GM12878 (cell line): ENCODE results near the gene PYGM. TPM values are rescaled to one million over a fixed set of nuclear protein-coding genes. Genes with fewer than 3 reads are reported as not detected.
A peak's percentile ranks its signal among the peaks of the same experiment; 100 is the strongest.

Source experiments
- ATAC-seq: fragments of 200-7000 bp; cut with Tn5 transposase; 3 replicates; pipeline ENCODE4 v1.9.1; 2020; ENCODE audit warnings: mild to moderate bottlenecking, moderate library complexity
- BruUV-seq: library from RNA; stranded (reverse); fragments of 400-500 nt; replicated peaks from 2 replicates; lab custom pipeline; 2021; lab: Mats Ljungman, UMichigan
- CTCF ChIA-PET: fragments of 300-600 bp; sonication (Branson Sonifier 250); formaldehyde crosslinking; extraction: SDS; loops from one replicate; lab custom pipeline; 2021; ENCODE audit warnings: inconsistent platforms; lab: Yijun Ruan, JAX
- POLR2A ChIA-PET: fragments of 350-600 bp; formaldehyde crosslinking; extraction: SDS; loops from one replicate; lab custom pipeline; 2021; ENCODE audit warnings: inconsistent platforms; lab: Charles Lee
- RAD21 ChIA-PET: fragments of 300-600 bp; sonication (Branson Sonifier 250); formaldehyde crosslinking; loops from one replicate; lab custom pipeline; 2023; ENCODE audit warnings: antibody characterized with exemption; ENCODE audit not compliant: unreplicated experiment; lab: Charles Lee
- SMC1A ChIA-PET: fragments of 300-600 bp; sonication (Branson Sonifier 250); formaldehyde crosslinking; loops from one replicate; lab custom pipeline; 2023; ENCODE audit not compliant: unreplicated experiment, uncharacterized antibody; lab: Charles Lee
- DNase-seq: peaks from one replicate; pipeline ENCODE4 v3.0.0-alpha.2; 2011; ENCODE audit warnings: low read depth, low spot score
- FAIRE-seq: peaks from 3 replicates; lab custom pipeline; 2011; peaks lifted over from hg19 to GRCh38; lab: Jason Lieb, UNC
- H2AFZ ChIP-seq: 2 replicates; pipeline ENCODE4 v1.6.0; 2011; ENCODE audit warnings: low read depth, low read length, control low read depth; ENCODE audit not compliant: control insufficient read depth
- H3K27ac ChIP-seq: 2 replicates; pipeline ENCODE4 v1.5.1; 2011; ENCODE audit warnings: control low read depth; ENCODE audit not compliant: control insufficient read depth, insufficient read depth
- H3K27me3 ChIP-seq, 2 experiments: replicated peaks in 1 of 2; 2 replicates each; pipeline versions ENCODE4 v1.6.0 to v1.6.1; 2011; ENCODE audit warnings: low read length in 1 of 2; ENCODE audit not compliant: control insufficient read depth in 2 of 2, insufficient read depth in 2 of 2
- H3K36me3 ChIP-seq, 2 experiments: 2 replicates each; pipeline ENCODE4 v1.5.1; 2011; ENCODE audit warnings: low read length in 1 of 2; ENCODE audit not compliant: control insufficient read depth in 2 of 2, insufficient read depth in 2 of 2
- H3K4me1 ChIP-seq: 2 replicates; pipeline ENCODE4 v1.6.1; 2011; ENCODE audit warnings: mild to moderate bottlenecking, low read length, moderate library complexity, mixed read lengths; ENCODE audit not compliant: control insufficient read depth, insufficient read depth
- H3K4me2 ChIP-seq: 2 replicates; pipeline ENCODE4 v1.6.0; 2011; ENCODE audit warnings: control low read depth; ENCODE audit not compliant: control insufficient read depth, insufficient read depth
- H3K4me3 ChIP-seq: fragments of 200-600 bp; sonication (generic); 2 replicates; pipeline ENCODE4 v1.5.1; 2016
- H3K79me2 ChIP-seq: 2 replicates; pipeline ENCODE4 v1.6.0; 2011; ENCODE audit warnings: low read length; ENCODE audit not compliant: control insufficient read depth, insufficient read depth
- H3K9ac ChIP-seq: 2 replicates; pipeline ENCODE4 v1.8.0; 2011; ENCODE audit warnings: low read length, control low read depth, mixed read lengths; ENCODE audit not compliant: control insufficient read depth, insufficient read depth
- H3K9me3 ChIP-seq: replicated peaks from 3 replicates; pipeline ENCODE4 v1.5.1; 2011; ENCODE audit warnings: mild to moderate bottlenecking, low read length; ENCODE audit not compliant: control insufficient read depth, insufficient read depth
- H4K20me1 ChIP-seq: 2 replicates; pipeline ENCODE4 v1.6.0; 2011; ENCODE audit not compliant: control insufficient read depth, insufficient read depth
- BHLHE40 ChIP-seq, 2 experiments: fragments of 450-650 bp in 1 of 2; IDR thresholded peaks; 2 replicates each; pipeline ENCODE4 v1.6.1; 2011 to 2017; ENCODE audit warnings: low read depth in 2 of 2, borderline replicate concordance in 1 of 2, improper control_type of control experiment in 1 of 2, low read length in 1 of 2, mild to moderate bottlenecking in 1 of 2
- E2F4 ChIP-seq: IDR thresholded peaks from 2 replicates; pipeline ENCODE4 v1.6.1; 2012; ENCODE audit warnings: low read depth, low read length, improper control_type of control experiment
- EZH2 ChIP-seq: IDR thresholded peaks from 2 replicates; pipeline ENCODE4 v1.6.1; 2012; ENCODE audit warnings: low read depth, mild to moderate bottlenecking, control low read depth, inconsistent platforms, low read length, borderline replicate concordance; ENCODE audit not compliant: control insufficient read depth
- FOXM1 ChIP-seq: IDR thresholded peaks from 2 replicates; pipeline ENCODE4 v1.6.1; 2012; ENCODE audit warnings: low read depth, mild to moderate bottlenecking, inconsistent platforms, low read length, moderate library complexity
- MTA3 ChIP-seq: IDR thresholded peaks from 2 replicates; pipeline ENCODE4 v1.6.1; 2012; ENCODE audit warnings: low read length, inconsistent platforms, borderline replicate concordance
- NR2F1 ChIP-seq: fragments of 450-650 bp; conservative IDR thresholded peaks from 2 replicates; pipeline ENCODE4 v1.6.1; 2017; ENCODE audit warnings: mild to moderate bottlenecking
- RAD21 ChIP-seq: IDR thresholded peaks from 2 replicates; pipeline ENCODE4 v1.6.1; 2011; ENCODE audit warnings: mild to moderate bottlenecking, low read depth, low read length, moderate library complexity; ENCODE audit not compliant: insufficient read depth
- RAD51 ChIP-seq: fragments of 450-650 bp; IDR thresholded peaks from 2 replicates; pipeline ENCODE4 v1.6.1; 2016; ENCODE audit warnings: moderate library complexity, mild to moderate bottlenecking, inconsistent platforms
- RB1 ChIP-seq: fragments of 450-650 bp; formaldehyde crosslinking; IDR thresholded peaks from 2 replicates; pipeline ENCODE4 v1.6.1; 2017; ENCODE audit warnings: mild to moderate bottlenecking, borderline replicate concordance
- SMAD5 ChIP-seq: IDR thresholded peaks from 2 replicates; pipeline ENCODE4 v1.6.1; 2016; ENCODE audit warnings: antibody characterized with exemption, low read depth
- SMARCA5 ChIP-seq: fragments of 450-650 bp; IDR thresholded peaks from 2 replicates; pipeline ENCODE4 v1.6.1; 2017; ENCODE audit warnings: mild to moderate bottlenecking
- SREBF1 ChIP-seq: IDR thresholded peaks from 2 replicates; pipeline ENCODE4 v1.6.1; 2012; ENCODE audit warnings: mild to moderate bottlenecking, low read length
- ZNF592 ChIP-seq: fragments of 450-650 bp; IDR thresholded peaks from 2 replicates; pipeline ENCODE4 v1.6.1; 2017; ENCODE audit warnings: mild to moderate bottlenecking, moderate library complexity
- WGBS: methylation state at CpG from one replicate; pipeline ENCODE4 v1.1.6; 2016; ENCODE audit warnings: low lambda C conversion rate; ENCODE audit not compliant: insufficient replicate concordance, insufficient coverage; ENCODE audit errors: missing lambda C conversion rate; 5-methylcytosine and 5-hydroxymethylcytosine counted together
- in situ Hi-C: fragments of 300-500 bp; cut with MboI; formaldehyde crosslinking; loops from 9 replicates; pipeline ENCODE4 v1.14.3; 2018; ENCODE audit warnings: mixed read lengths
- intact Hi-C: fragments of 100-400 bp; cut with micrococcal nuclease; formaldehyde crosslinking; loops from one replicate; pipeline ENCODE4 v1.14.2; 2022; ENCODE audit not compliant: unreplicated experiment
- polyA plus RNA-seq, 11 experiments: library from polyadenylated mRNA; depleted of rRNA in 4 of 11; unstranded in 6 of 11; stranded (reverse) in 5 of 11; fragments of >200 nt; fragmentation: Nextera tagmentation in 4 of 11; fragmentation: Illumina TruSeq in 1 of 11; extraction: Ambion mirVana in 4 of 11; extraction: Trizol in 1 of 11; gene quantifications; 1 replicate in 1 of 11; 2 replicates in 10 of 11; pipeline versions ENCODE4 v1.2.1 to v1.2.3, GENCODE V29; 2011 to 2016; ENCODE audit warnings: inconsistent platforms in 2 of 11, missing spikeins in 2 of 11, low read depth in 1 of 11
- total RNA-seq, 4 experiments: library from RNA; depleted of rRNA in 3 of 4; stranded (reverse); fragments of >200 nt in 3 of 4; fragmentation: Illumina TruSeq in 1 of 4; extraction: Trizol in 1 of 4; gene quantifications; 2 replicates each; pipeline versions ENCODE4 v1.2.1 to v1.2.3, GENCODE V29; 2013 to 2021
- TF ChIP-seq, protein P1 (sequence below): fragments of 150-350 bp; IDR thresholded peaks from 2 replicates; pipeline ENCODE4 v1.6.1; 2016; ENCODE audit warnings: low read depth, low read length

Gene PYGM
- total and polyA plus RNA-seq, 10 of the 15 experiments (the other 5 are each of a cell fraction or from before 2014, with no cell fraction given): 0.04 to 3.7 (median 0.27) TPM; not detected in 1

DNA sequence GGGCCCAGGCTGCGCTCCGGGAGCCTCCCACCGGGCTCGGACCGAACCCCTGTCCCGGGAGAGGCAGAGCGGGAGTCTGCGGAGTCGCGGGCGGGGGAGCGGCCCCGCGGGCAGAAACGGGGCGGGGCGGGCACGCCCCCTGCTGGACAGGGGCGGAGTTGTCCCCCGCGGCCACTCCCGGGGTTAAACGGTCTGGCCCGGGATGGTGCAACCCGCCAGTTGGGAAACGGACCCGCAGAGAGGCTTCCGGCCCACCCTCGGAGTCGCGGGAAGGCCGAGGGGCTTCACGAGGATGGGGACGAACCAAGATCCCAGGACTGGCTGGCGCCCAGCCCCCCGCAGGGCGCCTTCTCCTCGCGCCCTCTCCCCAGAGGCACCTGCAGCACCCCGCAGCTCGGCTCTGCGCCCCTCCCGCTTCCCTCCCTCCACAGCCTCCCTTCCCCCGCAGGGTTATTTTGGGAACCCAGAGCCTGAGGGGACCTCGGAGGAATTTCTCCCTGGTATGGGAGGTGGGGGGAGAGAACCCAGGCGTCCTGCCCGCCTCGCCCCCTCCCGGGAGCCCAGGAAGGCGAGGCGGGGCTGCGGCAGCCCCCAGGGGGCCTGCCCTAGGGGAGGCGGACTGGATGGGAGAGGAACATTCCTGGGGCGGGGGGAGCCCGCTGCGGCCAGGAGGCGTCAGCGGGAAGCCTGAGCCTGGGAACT is 16.7 kb downstream of the PYGM start:
- peak overlapping the region; percentile 7; the same call in 1 of the 2 replicates for H3K9ac ChIP-seq
- H3K27ac ChIP-seq: no peak overlapping the region
- H3K79me2 ChIP-seq: no peaks in the 10 kb centered on the region
- no peaks in the 10 kb centered on the region for H3K9me3 ChIP-seq
- peaks cover 0 to 5% of the 10 kb centered on the region in 2 experiments; a peak in 3 of 4 replicates for H3K27me3 ChIP-seq
- WGBS: 1% methylated on average over 40 of the region's 58 CpGs
- ChIA-PET CTCF (interaction anchor here (0.6 to 9.7 kb wide), 22 partner anchors 8 to 1968 kb away, joined by 3 to 86 read pairs (median 4); partner anchors contain the start of gene PRDX5), RAD21 (interaction anchor here (0.6 to 3.6 kb wide), 7 partner anchors 17 to 67 kb away, joined by 3 to 21 read pairs (median 4); partner anchors contain the start of gene MEN1), POLR2A (interaction anchor here (0.6 kb wide), 2 partner anchors 28 to 317 kb away, joined by 3 read pairs; no protein-coding TSS in a partner anchor), SMC1A (interaction anchor here (3.2 kb wide), 1 partner anchor 54 kb away, joined by 15 read pairs; no protein-coding TSS in a partner anchor)
- intact Hi-C loops: loop anchor here (1.0 to 2.0 kb wide), 4 partner anchors 24 to 294 kb away; no protein-coding TSS in a partner anchor
- H4K20me1 ChIP-seq: no peaks in the 10 kb centered on the region
- peak overlapping the region; percentile 35 for H3K4me3 ChIP-seq
- in situ Hi-C loops: no loop called here
- H3K4me2 ChIP-seq: peak overlapping the region; percentile 92
- H2AFZ ChIP-seq: peak overlapping the region; percentile 55
- BruUV-seq: no TSS peak
- FAIRE-seq: no peak
- no peaks in the 10 kb centered on the region for H3K36me3 ChIP-seq
- peak; percentile 70 for ATAC-seq
- no peak for DNase-seq
- peaks cover 29% of the 10 kb centered on the region for H3K4me1 ChIP-seq
- peak; percentile 62 for TF ChIP-seq RAD21
- TF ChIP-seq RAD51: no peak
- no peak for TF ChIP-seq EZH2
- TF ChIP-seq ZNF592: 0 out of 2 replicates have a peak, but pooled peaks have one; percentile 38
- no peak; the same call in 1 of the 2 replicates for TF ChIP-seq FOXM1
- TF ChIP-seq, protein P1, sequence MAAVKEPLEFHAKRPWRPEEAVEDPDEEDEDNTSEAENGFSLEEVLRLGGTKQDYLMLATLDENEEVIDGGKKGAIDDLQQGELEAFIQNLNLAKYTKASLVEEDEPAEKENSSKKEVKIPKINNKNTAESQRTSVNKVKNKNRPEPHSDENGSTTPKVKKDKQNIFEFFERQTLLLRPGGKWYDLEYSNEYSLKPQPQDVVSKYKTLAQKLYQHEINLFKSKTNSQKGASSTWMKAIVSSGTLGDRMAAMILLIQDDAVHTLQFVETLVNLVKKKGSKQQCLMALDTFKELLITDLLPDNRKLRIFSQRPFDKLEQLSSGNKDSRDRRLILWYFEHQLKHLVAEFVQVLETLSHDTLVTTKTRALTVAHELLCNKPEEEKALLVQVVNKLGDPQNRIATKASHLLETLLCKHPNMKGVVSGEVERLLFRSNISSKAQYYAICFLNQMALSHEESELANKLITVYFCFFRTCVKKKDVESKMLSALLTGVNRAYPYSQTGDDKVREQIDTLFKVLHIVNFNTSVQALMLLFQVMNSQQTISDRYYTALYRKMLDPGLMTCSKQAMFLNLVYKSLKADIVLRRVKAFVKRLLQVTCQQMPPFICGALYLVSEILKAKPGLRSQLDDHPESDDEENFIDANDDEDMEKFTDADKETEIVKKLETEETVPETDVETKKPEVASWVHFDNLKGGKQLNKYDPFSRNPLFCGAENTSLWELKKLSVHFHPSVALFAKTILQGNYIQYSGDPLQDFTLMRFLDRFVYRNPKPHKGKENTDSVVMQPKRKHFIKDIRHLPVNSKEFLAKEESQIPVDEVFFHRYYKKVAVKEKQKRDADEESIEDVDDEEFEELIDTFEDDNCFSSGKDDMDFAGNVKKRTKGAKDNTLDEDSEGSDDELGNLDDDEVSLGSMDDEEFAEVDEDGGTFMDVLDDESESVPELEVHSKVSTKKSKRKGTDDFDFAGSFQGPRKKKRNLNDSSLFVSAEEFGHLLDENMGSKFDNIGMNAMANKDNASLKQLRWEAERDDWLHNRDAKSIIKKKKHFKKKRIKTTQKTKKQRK: no peak
- TF ChIP-seq RB1: peak; percentile 63; the same call in 1 of the 2 replicates
- no peak for TF ChIP-seq SREBF1
- TF ChIP-seq SMAD5: no peak
- no peak for TF ChIP-seq MTA3
- peak; percentile 16 to 34; a peak in 1 of 4 replicates for TF ChIP-seq BHLHE40 (IDR thresholded peaks at IDR 0.05; ENCODE audit: borderline replicate concordance in 1 of 2, low read depth in 2 of 2, low read length in 1 of 2)
- TF ChIP-seq SMARCA5: no peak; the same call in 1 of the 2 replicates
- no peak; the same call in 1 of the 2 replicates for TF ChIP-seq NR2F1
- peak; percentile 37; the same call in 1 of the 2 replicates for TF ChIP-seq E2F4
